ENCODE results near the gene THAP2. TPM values are rescaled to one million over a fixed set of nuclear protein-coding genes. Genes with fewer than 3 reads are reported as not detected.

THAP2 gene
- 10.8 and 11.5 TPM in 2 replicates for total RNA-seq

DNA sequence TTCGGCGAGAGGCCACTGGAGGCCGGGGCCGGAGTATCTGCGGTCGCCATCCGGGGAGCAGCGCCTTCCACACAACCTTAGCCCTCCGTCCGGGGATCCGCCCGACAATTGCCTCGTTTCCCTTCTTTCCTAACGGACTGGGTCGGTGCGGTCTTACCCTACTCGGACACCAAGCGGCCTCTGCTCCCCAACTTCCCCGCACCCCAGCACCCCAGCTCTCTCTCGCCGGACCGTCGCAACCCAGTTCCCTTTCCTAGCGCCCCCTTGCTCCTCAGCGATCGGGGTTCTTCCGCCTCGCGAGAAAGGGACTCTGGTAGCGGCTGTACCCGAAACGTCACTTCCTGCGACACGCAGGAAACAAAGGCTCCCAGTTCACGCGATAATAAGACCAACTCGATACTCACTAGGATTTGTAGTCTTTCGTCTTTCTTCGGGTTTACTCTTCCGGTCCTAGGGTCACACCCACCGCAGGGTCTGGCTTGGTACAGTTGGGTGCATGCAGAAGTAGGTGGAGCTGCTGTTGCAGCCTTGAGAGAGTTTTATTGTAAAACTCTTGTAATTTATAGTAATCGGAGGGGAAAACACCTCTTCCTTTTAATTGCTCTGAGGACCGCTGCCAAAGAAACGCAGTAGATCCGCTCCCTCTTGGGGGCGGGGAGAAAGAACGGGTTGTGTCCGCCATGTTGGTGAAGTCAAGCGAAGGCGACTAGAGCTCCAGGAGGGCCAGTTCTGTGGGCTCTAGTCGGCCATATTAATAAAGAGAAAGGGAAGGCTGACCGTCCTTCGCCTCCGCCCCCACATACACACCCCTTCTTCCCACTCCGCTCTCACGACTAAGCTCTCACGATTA, at the start of gene THAP2, which contains the start of gene ZFC3H1:
Gene THAP2 (plus strand): TSS at position 741 of the 850 bp plus-strand sequence. CDS start 209 bp downstream, outside the sequence.
Gene ZFC3H1 (minus strand): TSS at position 288 of the 850 bp plus-strand sequence. CDS start 238 bp downstream, at position 50.
- peak; percentile 83 for ATAC-seq (ENCODE audit: low read depth)
- ChIA-PET CTCF (interaction anchor here (1.0 to 4.6 kb wide), 9 partner anchors 23 to 176 kb away, joined by 3 to 53 read pairs (median 4); partner anchors contain the start of genes RAB21, TBC1D15 and TMEM19), POLR2A (interaction anchor here (0.7 to 4.6 kb wide), 18 partner anchors 12 to 176 kb away, joined by 3 to 232 read pairs (median 6); partner anchors contain the start of genes RAB21 and TMEM19)
- Mint-ChIP-seq H3K27me3 (no peaks in the 10 kb centered on the region), H3K9me3 (no peaks in the 10 kb centered on the region), H3K4me1 (peaks cover 55% of the 10 kb centered on the region), H3K4me3 (peak within 1 kb of the TSS; percentile 98), H3K27ac (peak within 1 kb of the TSS; percentile 98), H3K36me3 (ENCODE audit: low read depth) (peaks cover 48% of the 10 kb centered on the region)
- intact Hi-C loops (cut with micrococcal nuclease): loop anchor here (1.0 to 5.0 kb wide), 9 partner anchors 23 to 1924 kb away; partner anchors contain the start of genes RAB21, TBC1D15 and TMEM19
- TF ChIP-seq CTCF (IDR thresholded peaks at IDR 0.05): no peak
- peak; percentile 80 for DNase-seq

GRCh38 chr12:71621938-71622337, 42.2 kb upstream of the THAP2 start:
- intact Hi-C loops (cut with micrococcal nuclease): loop anchor here (1.0 kb wide), 1 partner anchor 10 kb away; no protein-coding TSS in a partner anchor
- DNase-seq (no peak), ATAC-seq (ENCODE audit: low read depth) (no peak)
- no peak for TF ChIP-seq CTCF (IDR thresholded peaks at IDR 0.05)
- Mint-ChIP-seq H3K27me3 (no peaks in the 10 kb centered on the region), H3K36me3 (ENCODE audit: low read depth) (peaks cover 93% of the 10 kb centered on the region), H3K4me1 (peaks cover 21% of the 10 kb centered on the region), H3K4me3 (no peak overlapping the region), H3K27ac (peak overlapping the region; percentile 27), H3K9me3 (no peaks in the 10 kb centered on the region)
- ChIA-PET POLR2A (interaction anchor here (0.6 kb wide), 1 partner anchor 18 kb away, joined by 3 read pairs; no protein-coding TSS in a partner anchor), CTCF (interaction anchor here (0.7 to 0.9 kb wide), 2 partner anchors 12 to 15 kb away, joined by 3 read pairs; no protein-coding TSS in a partner anchor)

- DNase-seq (no peak), ATAC-seq (ENCODE audit: low read depth) (no peak)
- Mint-ChIP-seq H3K9me3 (no peaks in the 10 kb centered on the region), H3K27me3 (no peaks in the 10 kb centered on the region), H3K4me1 (peaks cover 21% of the 10 kb centered on the region), H3K4me3 (no peak overlapping the region), H3K36me3 (ENCODE audit: low read depth) (peaks cover 89% of the 10 kb centered on the region), H3K27ac (no peak overlapping the region)
- CTCF ChIA-PET: interaction anchor here (1.0 to 3.3 kb wide), 4 partner anchors 11 to 121 kb away, joined by 3 to 14 read pairs (median 4); no protein-coding TSS in a partner anchor
- intact Hi-C loops (cut with micrococcal nuclease): loop anchor here (5.0 kb wide), 1 partner anchor 37 kb away; the partner anchor contains the start of genes THAP2 and ZFC3H1
- no peak for TF ChIP-seq CTCF (IDR thresholded peaks at IDR 0.05)
- POLR2A ChIA-PET: interaction anchor here (0.8 to 1.9 kb wide), 2 partner anchors 38 to 122 kb away, joined by 6 read pairs; partner anchors contain the start of genes THAP2 and ZFC3H1
These were observed 38.6 kb upstream of the THAP2 start for GRCh38 chr12:71625476-71625875.

GRCh38 chr12:71626098-71626497, 38.0 kb upstream of the THAP2 start:
- H3K9me3 Mint-ChIP-seq: no peaks in the 10 kb centered on the region
- ATAC-seq (ENCODE audit: low read depth) (peak; percentile 58), DNase-seq (no peak)
- TF ChIP-seq CTCF (IDR thresholded peaks at IDR 0.05): no peak
- H3K4me1 Mint-ChIP-seq: peaks cover 21% of the 10 kb centered on the region
- peak overlapping the region; percentile 67 for H3K27ac Mint-ChIP-seq
- ChIA-PET POLR2A (interaction anchor here (0.8 to 1.9 kb wide), 2 partner anchors 38 to 121 kb away, joined by 6 read pairs; partner anchors contain the start of genes THAP2 and ZFC3H1), CTCF (interaction anchor here (1.0 to 3.3 kb wide), 4 partner anchors 10 to 121 kb away, joined by 3 to 14 read pairs (median 4); no protein-coding TSS in a partner anchor)
- intact Hi-C loops (cut with micrococcal nuclease): loop anchor here (2.0 to 5.0 kb wide), 3 partner anchors 13 to 36 kb away; partner anchors contain the start of genes THAP2 and ZFC3H1
- no peak overlapping the region for H3K4me3 Mint-ChIP-seq
- H3K27me3 Mint-ChIP-seq: no peaks in the 10 kb centered on the region
- H3K36me3 Mint-ChIP-seq (ENCODE audit: low read depth): peaks cover 89% of the 10 kb centered on the region
